ENCODE data around the gene SIGLEC8.

DNA sequence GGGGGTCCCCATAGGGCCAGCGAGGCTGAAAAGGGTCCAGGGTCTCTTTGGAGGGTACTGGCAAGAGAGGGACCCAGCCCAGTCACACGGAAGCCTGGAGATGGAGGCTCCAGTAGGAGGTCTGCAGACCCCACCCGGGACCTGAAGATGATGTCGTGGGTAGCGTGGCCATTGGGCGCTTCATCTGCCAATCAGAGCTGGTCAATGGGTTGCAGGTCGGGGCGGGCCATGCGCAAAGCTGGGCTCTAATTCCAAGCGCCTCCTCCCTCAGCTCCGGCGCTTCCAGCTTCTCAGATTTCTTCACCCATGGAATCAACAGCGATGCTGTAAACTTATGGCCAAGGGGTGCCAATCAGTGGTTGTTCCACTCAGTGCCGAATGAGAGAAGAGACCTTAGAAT lies 32.4 kb upstream of the SIGLEC8 start:
- TF ChIP-seq, protein P1, sequence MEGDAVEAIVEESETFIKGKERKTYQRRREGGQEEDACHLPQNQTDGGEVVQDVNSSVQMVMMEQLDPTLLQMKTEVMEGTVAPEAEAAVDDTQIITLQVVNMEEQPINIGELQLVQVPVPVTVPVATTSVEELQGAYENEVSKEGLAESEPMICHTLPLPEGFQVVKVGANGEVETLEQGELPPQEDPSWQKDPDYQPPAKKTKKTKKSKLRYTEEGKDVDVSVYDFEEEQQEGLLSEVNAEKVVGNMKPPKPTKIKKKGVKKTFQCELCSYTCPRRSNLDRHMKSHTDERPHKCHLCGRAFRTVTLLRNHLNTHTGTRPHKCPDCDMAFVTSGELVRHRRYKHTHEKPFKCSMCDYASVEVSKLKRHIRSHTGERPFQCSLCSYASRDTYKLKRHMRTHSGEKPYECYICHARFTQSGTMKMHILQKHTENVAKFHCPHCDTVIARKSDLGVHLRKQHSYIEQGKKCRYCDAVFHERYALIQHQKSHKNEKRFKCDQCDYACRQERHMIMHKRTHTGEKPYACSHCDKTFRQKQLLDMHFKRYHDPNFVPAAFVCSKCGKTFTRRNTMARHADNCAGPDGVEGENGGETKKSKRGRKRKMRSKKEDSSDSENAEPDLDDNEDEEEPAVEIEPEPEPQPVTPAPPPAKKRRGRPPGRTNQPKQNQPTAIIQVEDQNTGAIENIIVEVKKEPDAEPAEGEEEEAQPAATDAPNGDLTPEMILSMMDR (IDR thresholded peaks at IDR 0.05) = no peak
- TF ChIP-seq POLR2A (IDR thresholded peaks at IDR 0.05) = no peak

Data from right lobe of liver (tissue), 4 donors.